ENCODE measurements around the gene EYS. TPM values are rescaled to one million over a fixed set of nuclear protein-coding genes. Genes with fewer than 3 reads are reported as not detected.

EYS gene
- polyA plus RNA-seq, 2 of the 4 experiments (the other 2 are of a cell fraction): 0.03 to 0.06 TPM

DNA sequence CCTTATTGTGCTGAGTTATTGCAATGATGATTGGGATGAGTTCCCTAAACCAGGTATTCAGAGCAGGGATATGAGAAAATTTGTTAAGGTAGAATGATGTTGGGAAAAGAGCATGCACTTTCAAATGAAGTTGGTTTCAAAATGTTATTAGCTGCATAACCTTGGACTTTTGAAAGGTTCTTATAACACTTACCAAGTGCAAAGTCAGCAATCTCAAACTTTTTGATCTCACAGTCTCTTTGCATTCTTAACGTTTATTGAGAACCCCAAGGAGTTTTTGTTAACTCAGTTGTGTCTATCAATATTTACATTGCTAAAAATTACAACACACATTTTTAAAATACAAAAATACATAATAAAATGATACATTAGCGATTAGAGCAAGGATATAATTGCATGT, 1269.0 kb downstream of the EYS start:
- ChIA-PET CTCF (no interaction called here), POLR2A (no interaction called here)
- WGBS (ENCODE audit: missing lambda C conversion rate): 31% methylated on average over 2 of the region's 2 CpGs
- TF ChIP-seq, protein P1, sequence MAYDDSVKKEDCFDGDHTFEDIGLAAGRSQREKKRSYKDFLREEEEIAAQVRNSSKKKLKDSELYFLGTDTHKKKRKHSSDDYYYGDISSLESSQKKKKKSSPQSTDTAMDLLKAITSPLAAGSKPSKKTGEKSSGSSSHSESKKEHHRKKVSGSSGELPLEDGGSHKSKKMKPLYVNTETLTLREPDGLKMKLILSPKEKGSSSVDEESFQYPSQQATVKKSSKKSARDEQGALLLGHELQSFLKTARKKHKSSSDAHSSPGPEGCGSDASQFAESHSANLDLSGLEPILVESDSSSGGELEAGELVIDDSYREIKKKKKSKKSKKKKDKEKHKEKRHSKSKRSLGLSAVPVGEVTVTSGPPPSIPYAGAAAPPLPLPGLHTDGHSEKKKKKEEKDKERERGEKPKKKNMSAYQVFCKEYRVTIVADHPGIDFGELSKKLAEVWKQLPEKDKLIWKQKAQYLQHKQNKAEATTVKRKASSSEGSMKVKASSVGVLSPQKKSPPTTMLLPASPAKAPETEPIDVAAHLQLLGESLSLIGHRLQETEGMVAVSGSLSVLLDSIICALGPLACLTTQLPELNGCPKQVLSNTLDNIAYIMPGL (CRISPR knock-in tag; IDR thresholded peaks at IDR 0.05; ENCODE audit: borderline replicate concordance): no peak
- TF ChIP-seq, protein P2, sequence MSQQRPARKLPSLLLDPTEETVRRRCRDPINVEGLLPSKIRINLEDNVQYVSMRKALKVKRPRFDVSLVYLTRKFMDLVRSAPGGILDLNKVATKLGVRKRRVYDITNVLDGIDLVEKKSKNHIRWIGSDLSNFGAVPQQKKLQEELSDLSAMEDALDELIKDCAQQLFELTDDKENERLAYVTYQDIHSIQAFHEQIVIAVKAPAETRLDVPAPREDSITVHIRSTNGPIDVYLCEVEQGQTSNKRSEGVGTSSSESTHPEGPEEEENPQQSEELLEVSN (IDR thresholded peaks at IDR 0.05; ENCODE audit: borderline replicate concordance, low read depth): no peak
- TF ChIP-seq ZSCAN20 (CRISPR knock-in tag; IDR thresholded peaks at IDR 0.05): no peak
- TF ChIP-seq CEBPB (IDR thresholded peaks at IDR 0.05): no peak
- no peak for TF ChIP-seq NR3C1 (IDR thresholded peaks at IDR 0.05)
- no peak for TF ChIP-seq ESRRA (IDR thresholded peaks at IDR 0.05; ENCODE audit: borderline replicate concordance, low read length)
- no peak for TF ChIP-seq ZC3H11A (IDR thresholded peaks at IDR 0.05)
- ATAC-seq: no peak
- FAIRE-seq: no peak
- no peak overlapping the region for H3K4me3 ChIP-seq
- no peak for DNase-seq (ENCODE audit: low read depth in 1 of 2, low spot score in 1 of 2)
- H3K27ac ChIP-seq: no peak overlapping the region
- H3K9me3 ChIP-seq: no peaks in the 10 kb centered on the region
- no peak overlapping the region for H3K4me2 ChIP-seq
- no peaks in the 10 kb centered on the region for H3K4me1 ChIP-seq

DNA sequence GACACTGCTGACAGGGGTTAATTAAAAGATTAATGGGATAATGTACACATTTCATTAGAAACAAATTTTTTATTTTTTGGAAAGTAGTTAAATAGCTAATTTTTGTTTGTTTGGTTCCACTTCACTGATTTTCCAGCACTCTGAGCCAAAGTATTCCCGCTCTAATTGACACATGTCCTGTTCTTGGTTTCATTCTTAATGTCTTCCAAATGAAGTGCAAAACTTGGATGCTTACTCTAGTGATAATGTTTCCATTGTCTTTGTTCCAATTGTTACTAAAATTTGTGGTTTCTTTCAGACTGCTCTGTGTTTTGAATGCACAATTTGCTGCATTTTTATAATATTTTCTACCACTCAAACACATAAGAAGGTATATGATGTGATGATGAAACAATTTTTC, 1277.1 kb downstream of the EYS start:
- Histone ChIP-seq H3K4me2 (no peak overlapping the region), H3K4me1 (no peaks in the 10 kb centered on the region), H3K9me3 (no peaks in the 10 kb centered on the region), H3K4me3 (no peak overlapping the region), H3K27ac (no peak overlapping the region)
- ATAC-seq: no peak
- TF ChIP-seq RCOR1 (IDR thresholded peaks at IDR 0.05; ENCODE audit: low read depth, low read length) (no peak), ZC3H11A (IDR thresholded peaks at IDR 0.05) (no peak), BHLHE40 (IDR thresholded peaks at IDR 0.05; ENCODE audit: low read depth, low read length) (no peak), SMC3 (IDR thresholded peaks at IDR 0.05) (no peak), TFCP2L1 (CRISPR knock-in tag; IDR thresholded peaks at IDR 0.05) (no peak), EHF (CRISPR knock-in tag; IDR thresholded peaks at IDR 0.05) (no peak), JUNB (IDR thresholded peaks at IDR 0.05) (no peak), FOSL2 (IDR thresholded peaks at IDR 0.05) (no peak), FOSL2 (CRISPR knock-in tag; IDR thresholded peaks at IDR 0.05) (no peak), ZSCAN20 (CRISPR knock-in tag; IDR thresholded peaks at IDR 0.05) (no peak), ZFP36 (IDR thresholded peaks at IDR 0.05; ENCODE audit: borderline replicate concordance, partially characterized antibody) (no peak), POLR2AphosphoS2 (conservative IDR thresholded peaks at IDR 0.05; ENCODE audit: low read length) (no peak)
- TF ChIP-seq, protein P3, sequence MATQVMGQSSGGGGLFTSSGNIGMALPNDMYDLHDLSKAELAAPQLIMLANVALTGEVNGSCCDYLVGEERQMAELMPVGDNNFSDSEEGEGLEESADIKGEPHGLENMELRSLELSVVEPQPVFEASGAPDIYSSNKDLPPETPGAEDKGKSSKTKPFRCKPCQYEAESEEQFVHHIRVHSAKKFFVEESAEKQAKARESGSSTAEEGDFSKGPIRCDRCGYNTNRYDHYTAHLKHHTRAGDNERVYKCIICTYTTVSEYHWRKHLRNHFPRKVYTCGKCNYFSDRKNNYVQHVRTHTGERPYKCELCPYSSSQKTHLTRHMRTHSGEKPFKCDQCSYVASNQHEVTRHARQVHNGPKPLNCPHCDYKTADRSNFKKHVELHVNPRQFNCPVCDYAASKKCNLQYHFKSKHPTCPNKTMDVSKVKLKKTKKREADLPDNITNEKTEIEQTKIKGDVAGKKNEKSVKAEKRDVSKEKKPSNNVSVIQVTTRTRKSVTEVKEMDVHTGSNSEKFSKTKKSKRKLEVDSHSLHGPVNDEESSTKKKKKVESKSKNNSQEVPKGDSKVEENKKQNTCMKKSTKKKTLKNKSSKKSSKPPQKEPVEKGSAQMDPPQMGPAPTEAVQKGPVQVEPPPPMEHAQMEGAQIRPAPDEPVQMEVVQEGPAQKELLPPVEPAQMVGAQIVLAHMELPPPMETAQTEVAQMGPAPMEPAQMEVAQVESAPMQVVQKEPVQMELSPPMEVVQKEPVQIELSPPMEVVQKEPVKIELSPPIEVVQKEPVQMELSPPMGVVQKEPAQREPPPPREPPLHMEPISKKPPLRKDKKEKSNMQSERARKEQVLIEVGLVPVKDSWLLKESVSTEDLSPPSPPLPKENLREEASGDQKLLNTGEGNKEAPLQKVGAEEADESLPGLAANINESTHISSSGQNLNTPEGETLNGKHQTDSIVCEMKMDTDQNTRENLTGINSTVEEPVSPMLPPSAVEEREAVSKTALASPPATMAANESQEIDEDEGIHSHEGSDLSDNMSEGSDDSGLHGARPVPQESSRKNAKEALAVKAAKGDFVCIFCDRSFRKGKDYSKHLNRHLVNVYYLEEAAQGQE (IDR thresholded peaks at IDR 0.05): no peak
- TF ChIP-seq, protein P4, sequence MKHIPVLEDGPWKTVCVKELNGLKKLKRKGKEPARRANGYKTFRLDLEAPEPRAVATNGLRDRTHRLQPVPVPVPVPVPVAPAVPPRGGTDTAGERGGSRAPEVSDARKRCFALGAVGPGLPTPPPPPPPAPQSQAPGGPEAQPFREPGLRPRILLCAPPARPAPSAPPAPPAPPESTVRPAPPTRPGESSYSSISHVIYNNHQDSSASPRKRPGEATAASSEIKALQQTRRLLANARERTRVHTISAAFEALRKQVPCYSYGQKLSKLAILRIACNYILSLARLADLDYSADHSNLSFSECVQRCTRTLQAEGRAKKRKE (CRISPR knock-in tag; IDR thresholded peaks at IDR 0.05; ENCODE audit: low read depth): no peak
- TF ChIP-seq, protein P5, sequence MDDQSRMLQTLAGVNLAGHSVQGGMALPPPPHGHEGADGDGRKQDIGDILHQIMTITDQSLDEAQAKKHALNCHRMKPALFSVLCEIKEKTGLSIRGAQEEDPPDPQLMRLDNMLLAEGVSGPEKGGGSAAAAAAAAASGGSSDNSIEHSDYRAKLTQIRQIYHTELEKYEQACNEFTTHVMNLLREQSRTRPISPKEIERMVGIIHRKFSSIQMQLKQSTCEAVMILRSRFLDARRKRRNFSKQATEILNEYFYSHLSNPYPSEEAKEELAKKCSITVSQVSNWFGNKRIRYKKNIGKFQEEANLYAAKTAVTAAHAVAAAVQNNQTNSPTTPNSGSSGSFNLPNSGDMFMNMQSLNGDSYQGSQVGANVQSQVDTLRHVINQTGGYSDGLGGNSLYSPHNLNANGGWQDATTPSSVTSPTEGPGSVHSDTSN (IDR thresholded peaks at IDR 0.05): no peak
- TF ChIP-seq, protein P6, sequence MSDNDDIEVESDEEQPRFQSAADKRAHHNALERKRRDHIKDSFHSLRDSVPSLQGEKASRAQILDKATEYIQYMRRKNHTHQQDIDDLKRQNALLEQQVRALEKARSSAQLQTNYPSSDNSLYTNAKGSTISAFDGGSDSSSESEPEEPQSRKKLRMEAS (IDR thresholded peaks at IDR 0.05): no peak
- ChIA-PET POLR2A (no interaction called here), CTCF (no interaction called here)
- no peak for FAIRE-seq
- DNase-seq (ENCODE audit: low read depth in 1 of 2, low spot score in 1 of 2): no peak
- WGBS (ENCODE audit: missing lambda C conversion rate): 29% methylated on average over 1 of the region's 1 CpG

Data from A549 (cell line).